Mucosa of descending colon (tissue), 3 donors: ENCODE measurements around the gene PLXNA2. TPM values are rescaled to one million over a fixed set of nuclear protein-coding genes. Genes with fewer than 3 reads are reported as not detected.

Experiments used
- ATAC-seq: fragments of 200-7000 bp; cut with Tn5 transposase; one replicate; pipeline ENCODE4 v1.9.1; 2020; ENCODE audit warnings: mild to moderate bottlenecking, moderate library complexity
- DNase-seq, 3 donors: peaks; one replicate each; pipeline ENCODE4 v3.0.0-alpha.2; 2020
- H3K36me3 ChIP-seq: fragments of 200-600 bp; one replicate; pipeline ENCODE4 v1.8.0; 2021; ENCODE audit warnings: low read depth, mild to moderate bottlenecking
- H3K4me1 ChIP-seq: fragments of 200-600 bp; one replicate; pipeline ENCODE4 v1.8.0; 2021; ENCODE audit warnings: low read depth, mild to moderate bottlenecking
- H3K4me3 ChIP-seq: fragments of 200-600 bp; one replicate; pipeline ENCODE4 v1.8.0; 2021; ENCODE audit warnings: mild to moderate bottlenecking
- H3K9me3 ChIP-seq: fragments of 200-600 bp; one replicate; pipeline ENCODE4 v1.8.0; 2021; ENCODE audit warnings: mild to moderate bottlenecking
- CTCF ChIP-seq: fragments of 200-600 bp; IDR thresholded peaks from one replicate; pipeline ENCODE4 v1.8.0; 2022; ENCODE audit warnings: antibody characterized with exemption, mild to moderate bottlenecking
- intact Hi-C, 2 donors: fragments of 100-400 bp; cut with DNase I in 1 of 2; cut with micrococcal nuclease in 1 of 2; formaldehyde crosslinking; loops; one replicate each; pipeline versions ENCODE4 v1.11.0 to v1.11.1; 2022; cut with DNase I, micrococcal nuclease
- long read RNA-seq, 2 donors: library from polyadenylated mRNA; unstranded; transcript quantifications; one replicate each; pipeline ENCODE4 v2.0.0, GENCODE V29; 2019 to 2021
- total RNA-seq, 3 donors: library from RNA; stranded (reverse); fragmentation: NEBNext Ultra II Directional in 2 of 3; extraction: Animal tissue kit (Norgen Biotek cat#: 25700) in 2 of 3; gene quantifications; one replicate each; pipeline versions ENCODE4 v1.2.1 to v1.2.4, GENCODE V29; 2021 to 2023
- donor health status: DM: no; HTN: no; CAD: no; lungs with moderate emphysema.
- donor health status: DM: no; HTN: no; CAD: no.
- donor health status: DM: no; HTN: yes; CAD: no.

The PLXNA2 gene
- total RNA-seq: 100 to 1,000 TPM in 1 of 3 donors, 10 to 100 TPM in 2; 65.5 to 127 (median 70.6) TPM
- long read RNA-seq, donor 1, partial matches to known transcripts: 20 of 31 reads
- long read RNA-seq, donor 1, other reads (novel, unspliced or antisense): 9 of 31 reads
- long read RNA-seq, donor 2, partial matches to known transcripts: 2 of 7 reads
- long read RNA-seq, donor 2, other reads (novel, unspliced or antisense): 5 of 7 reads

GRCh38 chr1:208243967-208244916 is at the start of gene PLXNA2:
Gene PLXNA2 (minus strand): TSS chr1:208244384. CDS start chr1:208217922, 26,462 bp downstream.
- H3K4me1 ChIP-seq: peaks cover 29% of the 10 kb centered on the region
- H3K4me3 ChIP-seq: peak within 1 kb of the TSS; percentile 85
- ATAC-seq (peak; percentile 83), DNase-seq (peak; percentile 94 to 95 (median 94))
- H3K36me3 ChIP-seq: no peaks in the 10 kb centered on the region
- no peak for TF ChIP-seq CTCF
- intact Hi-C loops: loop anchor here in 1 of 2 donors (10.0 kb wide), 2 partner anchors 109 to 219 kb away; no protein-coding TSS in a partner anchor
- H3K9me3 ChIP-seq: no peaks in the 10 kb centered on the region

GRCh38 chr1:208292908-208293307 is 48.7 kb upstream of the PLXNA2 start:
- no peak overlapping the region for H3K4me3 ChIP-seq
- H3K36me3 ChIP-seq: no peaks in the 10 kb centered on the region
- ATAC-seq (no peak), DNase-seq (no peak)
- intact Hi-C loops: no loop called here
- no peaks in the 10 kb centered on the region for H3K4me1 ChIP-seq
- no peaks in the 10 kb centered on the region for H3K9me3 ChIP-seq
- TF ChIP-seq CTCF: no peak

GRCh38 chr1:208291923-208292711 is 47.9 kb upstream of the PLXNA2 start:
- ATAC-seq: peak; percentile 41
- Histone ChIP-seq H3K9me3 (no peaks in the 10 kb centered on the region), H3K4me1 (no peaks in the 10 kb centered on the region), H3K36me3 (no peaks in the 10 kb centered on the region), H3K4me3 (no peak overlapping the region)
- no peak for DNase-seq
- intact Hi-C loops: no loop called here
- no peak for TF ChIP-seq CTCF

GRCh38 chr1:208291129-208291528 is 46.9 kb upstream of the PLXNA2 start:
- Histone ChIP-seq H3K36me3 (no peaks in the 10 kb centered on the region), H3K9me3 (no peaks in the 10 kb centered on the region), H3K4me1 (no peaks in the 10 kb centered on the region), H3K4me3 (no peak overlapping the region)
- ATAC-seq (no peak), DNase-seq (no peak)
- intact Hi-C loops: no loop called here
- no peak for TF ChIP-seq CTCF

GRCh38 chr1:208289716-208290115 is 45.5 kb upstream of the PLXNA2 start:
- intact Hi-C loops: no loop called here
- H3K4me3 ChIP-seq: no peak overlapping the region
- no peaks in the 10 kb centered on the region for H3K4me1 ChIP-seq
- no peak for TF ChIP-seq CTCF
- no peaks in the 10 kb centered on the region for H3K36me3 ChIP-seq
- DNase-seq (no peak), ATAC-seq (no peak)
- no peaks in the 10 kb centered on the region for H3K9me3 ChIP-seq
